Stimulated activated CD8-positive, alpha-beta memory T cell treated with anti-CD3 and anti-CD28 coated beads, Interleukin-15, amount 100 ng/mL, for 1 hour (primary cell): ENCODE data around the gene RASSF6.
"Not testable (repeated sequence)": the region's sequence is repeated elsewhere in the genome, so short reads cannot be mapped to it uniquely, and the experiment has no call there.

Experiments used
- DNase-seq: peaks from one replicate; pipeline ENCODE4 v3.0.0-alpha.2; 2020; ENCODE audit warnings: low read depth

Gene RASSF6

DNA sequence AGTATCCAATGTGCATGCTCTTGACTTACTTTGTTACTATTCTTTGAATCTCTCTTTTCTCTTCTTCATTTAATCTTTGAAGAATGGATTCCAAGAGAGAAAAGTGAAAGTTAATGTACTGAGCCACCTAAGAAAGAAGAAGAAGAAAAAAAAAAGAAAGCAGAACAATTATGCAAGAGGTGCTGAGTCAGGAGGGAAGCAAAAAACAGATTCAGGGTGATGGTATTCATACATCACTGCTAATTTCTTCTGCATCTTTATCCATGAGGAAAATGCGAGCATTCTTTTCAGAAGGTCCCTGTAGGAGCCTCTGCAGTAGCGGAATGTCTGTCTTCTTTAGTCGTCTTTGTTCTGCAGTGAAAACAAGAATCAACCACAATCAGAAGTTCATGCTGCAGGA, 43.9 kb downstream of the RASSF6 start:
- no peak for DNase-seq

DNA sequence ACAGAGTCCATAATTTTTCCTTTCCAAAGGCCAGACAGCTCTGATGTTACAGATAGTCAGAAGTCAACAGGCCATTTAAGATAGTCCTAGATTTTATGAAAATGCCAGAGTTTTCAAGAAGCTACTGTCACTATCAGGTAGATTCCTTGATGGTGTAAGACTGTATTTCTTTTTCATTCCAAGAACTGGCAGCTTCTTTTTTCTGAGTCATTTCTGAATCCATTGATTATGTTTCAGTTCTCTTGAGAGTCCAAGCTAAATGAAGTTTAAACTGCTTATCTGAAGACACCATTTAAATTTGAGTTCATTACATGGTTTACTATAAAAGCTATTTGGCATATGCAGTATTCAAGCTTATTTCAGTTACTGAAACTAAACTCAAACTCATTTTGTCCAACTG, 44.6 kb downstream of the RASSF6 start:
- no peak for DNase-seq

DNA sequence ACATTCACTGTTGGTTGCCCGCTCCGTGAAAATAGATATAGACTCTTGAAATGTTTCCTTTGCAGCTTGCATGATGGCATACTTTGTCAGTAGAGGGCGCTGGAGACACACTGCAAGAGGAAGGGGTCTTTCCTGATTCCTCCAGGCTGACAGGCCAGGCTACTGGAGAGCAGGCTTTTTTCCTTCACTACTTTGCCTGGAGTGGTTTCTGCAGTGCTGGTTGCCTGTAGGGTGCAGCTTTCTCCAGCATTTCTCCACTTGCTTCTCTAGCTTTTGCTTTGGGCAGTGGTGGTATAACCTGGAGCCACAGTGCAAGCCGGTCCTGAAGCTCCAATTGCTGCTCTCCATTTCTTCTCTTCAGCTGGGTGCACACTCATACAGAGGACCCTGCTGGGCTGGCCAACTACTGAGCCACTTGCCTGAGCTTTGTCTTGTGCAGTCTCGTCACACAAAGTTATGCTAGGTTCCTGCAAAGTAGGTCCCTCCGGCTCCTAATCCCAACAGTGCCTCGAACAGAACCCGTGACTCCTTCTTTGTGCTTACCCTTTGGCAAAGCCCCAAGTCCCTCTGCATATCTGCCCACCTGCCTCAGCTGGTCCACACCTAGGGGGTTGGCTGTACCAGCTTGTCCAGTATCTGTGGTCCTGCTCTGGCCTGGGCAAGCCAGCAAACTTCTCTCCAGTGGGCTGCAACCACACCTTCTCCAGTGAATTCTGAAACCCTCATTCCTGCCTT, 46.3 kb downstream of the RASSF6 start:
- DNase-seq, result no peak

DNA sequence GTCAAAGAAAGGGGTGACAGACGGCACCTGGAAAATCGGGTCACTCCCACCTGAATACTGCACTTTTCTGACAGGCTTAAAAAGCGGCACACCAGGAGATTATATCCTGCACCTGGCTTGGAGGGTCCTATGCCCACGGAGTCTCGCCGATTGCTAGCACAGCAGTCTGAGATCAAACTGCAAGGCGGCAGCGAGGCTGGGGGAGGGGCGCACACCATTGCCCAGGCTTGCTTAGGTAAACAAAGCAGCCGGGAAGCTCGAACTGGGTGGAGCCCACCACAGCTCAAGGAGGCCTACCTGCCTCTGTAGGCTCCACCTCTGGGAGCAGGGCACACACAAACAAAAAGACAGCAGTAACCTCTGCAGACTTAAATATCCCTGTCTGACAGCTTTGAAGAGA, 69.4 kb downstream of the RASSF6 start:
- not testable (repeated sequence) for DNase-seq

DNA sequence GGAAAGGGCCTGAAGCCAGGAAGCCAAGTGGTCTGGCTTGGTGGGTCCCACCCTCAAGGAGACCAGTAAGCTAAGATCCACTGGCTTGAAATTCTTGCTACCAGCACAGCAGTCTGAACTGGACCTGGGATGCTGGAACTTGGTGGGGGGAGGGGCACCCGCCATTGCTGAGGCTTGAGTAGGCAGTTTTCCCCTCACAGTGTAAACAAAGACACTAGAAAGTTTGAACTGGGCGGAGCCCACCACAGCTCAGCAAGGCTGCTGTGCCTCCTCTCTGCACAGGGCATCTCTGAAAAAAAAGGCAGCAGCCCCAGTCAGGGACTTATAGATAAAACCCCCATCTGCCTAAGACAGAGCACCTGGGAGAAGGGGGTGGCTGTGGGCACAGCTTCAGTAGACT, 75.6 kb downstream of the RASSF6 start:
- no peak for DNase-seq

DNA sequence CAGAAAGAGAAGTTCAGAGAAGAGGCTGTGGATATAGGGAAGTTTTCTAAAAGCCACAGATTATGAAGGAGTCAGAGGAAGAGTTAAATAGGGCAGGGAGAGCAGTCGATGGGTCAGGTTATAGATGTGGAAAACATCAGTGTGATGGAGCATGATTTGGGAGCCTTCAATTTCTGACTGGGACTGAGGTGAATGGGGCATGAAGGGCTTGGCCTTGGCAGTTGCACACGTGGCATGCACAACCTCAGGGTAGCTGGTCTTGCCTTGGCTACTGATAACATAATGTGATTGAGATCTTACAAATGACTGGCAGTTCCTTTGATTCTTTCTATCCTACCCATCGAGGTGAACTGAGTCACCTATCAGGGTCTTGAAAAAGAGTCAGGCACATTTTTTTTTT, 79.0 kb downstream of the RASSF6 start:
- DNase-seq, result no peak

DNA sequence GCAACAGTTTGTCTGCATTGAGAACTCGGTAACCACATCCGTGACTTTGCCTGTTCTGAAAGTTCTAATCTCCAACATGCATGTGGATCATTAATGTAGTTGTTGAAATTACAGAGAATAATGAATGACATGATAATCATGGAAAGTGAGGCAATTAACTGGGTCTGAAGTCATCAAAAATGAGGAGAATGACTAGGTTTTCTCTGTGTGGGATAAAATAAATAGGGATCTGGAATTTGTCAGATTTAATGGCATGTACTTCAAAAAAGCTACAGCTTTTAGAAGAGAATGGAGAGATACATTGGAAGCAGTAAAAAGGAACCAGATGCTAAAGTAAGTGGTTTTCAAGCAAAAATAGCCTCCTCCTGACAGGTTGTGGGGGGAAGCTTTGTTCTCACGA, 79.4 kb downstream of the RASSF6 start:
- no peak for DNase-seq

DNA sequence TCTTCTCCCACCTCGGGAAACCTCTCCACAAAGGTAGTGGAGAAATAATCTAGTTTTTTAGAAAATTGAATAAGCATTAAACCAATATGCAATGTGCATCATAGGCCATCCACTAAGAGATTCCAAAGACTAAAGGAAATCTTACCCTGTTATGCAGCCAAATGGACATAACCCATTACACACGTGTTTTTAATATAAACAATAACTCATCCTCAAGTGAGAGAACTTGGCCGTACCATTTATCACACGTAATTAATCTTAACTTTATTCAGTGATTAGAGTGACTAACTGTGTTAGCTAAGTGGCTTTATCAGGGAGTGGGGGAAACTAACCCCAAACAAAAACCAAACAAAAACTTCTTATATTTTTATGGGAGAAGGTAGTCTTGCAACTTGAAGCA, 80.8 kb downstream of the RASSF6 start:
- DNase-seq, result no peak

DNA sequence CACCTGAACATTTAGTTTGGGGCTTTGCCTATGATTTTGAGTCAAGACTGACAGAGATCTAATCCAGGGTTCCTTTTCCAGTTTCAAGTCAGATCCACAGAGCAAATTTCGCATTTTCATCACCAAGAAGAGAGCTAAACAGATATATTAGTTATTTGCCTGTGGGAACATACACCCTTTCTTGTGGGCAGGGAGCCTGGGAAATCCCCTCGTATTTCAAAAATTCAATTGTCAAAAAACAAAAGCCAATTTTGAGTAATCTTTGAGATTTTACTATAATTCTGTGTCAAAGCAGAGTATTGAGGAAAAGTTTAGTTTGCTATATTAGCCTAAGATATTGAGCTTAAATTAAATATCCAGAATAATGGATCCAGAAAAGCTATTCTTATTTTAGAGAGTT, 82.1 kb downstream of the RASSF6 start:
- no peak for DNase-seq

DNA sequence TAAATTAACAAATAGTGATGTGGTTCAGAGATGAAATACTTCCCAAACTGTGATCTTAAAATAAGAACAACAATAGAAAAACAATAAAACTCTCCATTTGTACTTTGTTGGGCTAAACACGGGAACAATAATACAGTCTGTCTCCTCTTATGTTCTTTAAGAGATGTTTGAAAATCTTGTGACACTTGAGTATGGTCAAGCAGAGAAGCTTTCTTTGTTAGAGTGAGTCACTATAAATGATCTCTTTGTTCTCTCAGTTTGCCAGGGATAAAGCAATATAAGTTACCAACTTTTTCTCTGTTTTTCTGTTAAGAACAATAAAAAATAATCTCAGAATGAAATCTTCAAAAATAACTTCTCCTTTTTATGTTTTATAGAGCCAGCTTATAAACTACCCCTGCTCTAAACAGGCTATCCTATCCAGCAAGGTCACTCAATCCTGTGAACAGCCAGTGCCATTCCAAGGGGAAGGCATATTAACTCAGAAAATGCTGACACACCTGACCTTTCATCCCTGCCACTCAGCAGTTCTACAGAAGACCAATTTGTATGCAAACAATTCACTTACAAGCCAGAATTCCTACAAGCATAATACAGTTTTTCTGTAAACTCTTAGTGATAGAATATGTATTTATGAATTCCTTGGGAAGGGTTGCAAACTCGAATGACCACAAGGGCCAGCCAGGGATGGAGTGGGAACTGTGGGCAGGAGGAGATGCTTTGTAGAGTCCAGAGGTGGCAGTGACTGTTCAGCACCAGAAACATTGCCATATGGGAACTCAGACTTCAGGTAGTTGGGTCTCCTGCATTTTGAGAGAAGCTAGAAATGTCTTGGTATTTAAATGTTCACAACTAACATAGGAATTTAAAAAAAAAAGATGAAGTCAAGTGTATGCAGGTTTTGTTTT, 86.5 kb downstream of the RASSF6 start:
- no peak for DNase-seq

DNA sequence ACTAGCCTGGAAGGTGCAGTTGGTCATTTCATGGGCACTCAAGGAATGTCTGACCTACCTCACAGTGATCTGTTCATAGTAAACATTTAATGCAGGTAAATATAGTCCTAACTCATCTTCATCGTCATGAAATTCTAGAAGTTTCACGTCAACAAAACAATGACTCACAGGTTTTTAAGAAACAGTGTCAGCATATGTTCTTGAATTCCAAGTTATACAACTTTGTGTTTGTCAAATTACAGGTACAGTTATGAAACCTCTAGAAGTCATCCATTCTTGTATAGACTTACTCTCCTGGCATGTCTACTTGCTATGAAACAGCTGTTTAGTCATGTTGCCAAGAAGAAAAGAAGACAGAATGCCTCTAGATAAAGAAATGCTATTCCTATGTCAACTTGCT, 92.1 kb downstream of the RASSF6 start:
- no peak for DNase-seq

DNA sequence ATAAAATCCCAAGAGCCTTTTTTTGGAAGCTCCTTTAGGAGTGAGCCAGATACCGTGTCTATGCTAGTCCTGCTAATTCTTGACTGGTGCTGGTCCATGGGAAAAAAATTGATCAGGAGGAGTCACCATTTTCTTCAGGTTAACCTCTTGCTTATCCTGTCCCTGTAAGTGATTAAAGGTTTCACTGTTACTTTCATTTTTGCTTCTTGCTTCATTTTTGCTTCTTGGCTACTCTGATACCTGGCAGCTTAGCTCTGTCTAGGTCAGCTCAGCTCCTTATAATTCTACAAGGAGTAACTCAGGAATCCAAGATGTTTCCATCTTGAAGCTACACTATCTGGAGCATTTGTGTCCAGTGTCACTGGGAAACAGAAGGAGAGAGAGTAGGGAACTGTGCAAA, 93.0 kb downstream of the RASSF6 start:
- no peak for DNase-seq

DNA sequence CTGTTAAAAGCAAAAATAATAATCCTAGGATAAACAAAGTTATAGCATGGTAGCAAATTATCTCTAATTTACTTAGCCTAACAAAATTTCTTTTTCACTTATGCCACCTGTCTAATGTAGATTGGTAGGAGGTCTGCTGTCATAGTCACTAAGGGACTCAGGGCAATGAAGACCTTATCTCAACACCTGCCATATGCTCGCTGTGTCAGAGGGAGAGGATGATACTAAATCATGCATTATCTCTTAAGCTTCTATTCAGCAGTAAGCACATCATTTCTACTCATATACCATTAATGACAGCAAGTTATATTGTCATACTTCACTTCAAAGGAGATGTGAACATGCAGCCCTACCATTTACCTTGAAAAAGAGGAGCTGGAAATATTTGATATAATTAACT, 94.6 kb downstream of the RASSF6 start:
- DNase-seq, result no peak

DNA sequence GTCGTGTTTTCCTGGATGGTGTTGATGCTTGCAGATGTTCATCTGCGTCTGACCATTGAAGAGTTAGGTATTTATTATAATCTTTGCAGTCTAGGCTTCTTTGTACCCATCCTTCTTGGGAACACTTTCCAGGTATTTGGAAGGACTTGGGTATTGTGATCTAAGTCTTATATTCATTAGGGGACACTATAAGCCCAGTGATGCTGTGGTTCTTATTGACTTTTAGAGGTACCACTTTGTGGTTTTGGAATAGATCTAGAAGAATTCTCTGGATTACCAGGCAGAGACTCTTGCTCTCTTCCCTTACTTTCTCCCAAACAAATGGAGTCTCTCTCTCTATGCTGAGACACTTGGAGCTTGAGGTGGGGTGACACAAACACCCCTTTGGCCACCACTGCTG, 97.1 kb downstream of the RASSF6 start:
- DNase-seq, result no peak
